ENCODE measurements around the gene GAS2. TPM values are rescaled to one million over a fixed set of nuclear protein-coding genes. Genes with fewer than 3 reads are reported as not detected.

GAS2 gene
- total RNA-seq, 2 donors from 2014 or later, result 0.95 TPM; not detected in 1

GRCh38 chr11:22626573-22627239 is 39.7 kb upstream of the GAS2 start:
- no peak for TF ChIP-seq CTCF (IDR thresholded peaks at IDR 0.05)
- Histone ChIP-seq H3K9me3 (no peaks in the 10 kb centered on the region), H3K4me3 (no peak overlapping the region), H3K36me3 (no peaks in the 10 kb centered on the region), H3K4me1 (ENCODE audit: control insufficient read depth in 1 of 2, low read depth in 2 of 2) (peaks cover 14 to 18% of the 10 kb centered on the region in 2 donors), H3K27me3 (replicated peaks; ENCODE audit: insufficient read depth) (no peaks in the 10 kb centered on the region), H3K27ac (peak overlapping the region in 1 of 2 donors; percentile 90)
- DNase-seq (ENCODE audit: low spot score) (no peak), ATAC-seq (ENCODE audit: insufficient number of reproducible peaks, low FRiP score, low read depth) (no peak)

- Histone ChIP-seq H3K27me3 (replicated peaks; ENCODE audit: insufficient read depth) (no peaks in the 10 kb centered on the region), H3K27ac (no peak overlapping the region), H3K4me3 (no peak overlapping the region), H3K4me1 (ENCODE audit: control insufficient read depth in 1 of 2, low read depth in 2 of 2) (peaks cover 14 to 18% of the 10 kb centered on the region in 2 donors), H3K36me3 (no peaks in the 10 kb centered on the region), H3K9me3 (no peaks in the 10 kb centered on the region)
- no peak for DNase-seq (ENCODE audit: low spot score)
- no peak for ATAC-seq (ENCODE audit: insufficient number of reproducible peaks, low FRiP score, low read depth)
- no peak for TF ChIP-seq CTCF (IDR thresholded peaks at IDR 0.05)
These were observed 39.0 kb upstream of the GAS2 start for GRCh38 chr11:22627421-22627820.

GRCh38 chr11:22633354-22633902 is 33.0 kb upstream of the GAS2 start:
- Histone ChIP-seq H3K9me3 (no peaks in the 10 kb centered on the region), H3K4me3 (no peak overlapping the region), H3K4me1 (ENCODE audit: control insufficient read depth in 1 of 2, low read depth in 2 of 2) (no peaks in the 10 kb centered on the region), H3K27ac (no peak overlapping the region), H3K36me3 (no peaks in the 10 kb centered on the region), H3K27me3 (replicated peaks; ENCODE audit: insufficient read depth) (no peaks in the 10 kb centered on the region)
- ATAC-seq (ENCODE audit: insufficient number of reproducible peaks, low FRiP score, low read depth), result no peak
- TF ChIP-seq CTCF (IDR thresholded peaks at IDR 0.05), result no peak
- no peak for DNase-seq (ENCODE audit: low spot score)

- no peak for TF ChIP-seq CTCF (IDR thresholded peaks at IDR 0.05)
- no peaks in the 10 kb centered on the region for H3K9me3 ChIP-seq
- H3K27me3 ChIP-seq (replicated peaks; ENCODE audit: insufficient read depth), result no peaks in the 10 kb centered on the region
- H3K27ac ChIP-seq, result no peak overlapping the region
- no peak for ATAC-seq (ENCODE audit: insufficient number of reproducible peaks, low FRiP score, low read depth)
- H3K36me3 ChIP-seq, result no peaks in the 10 kb centered on the region
- H3K4me1 ChIP-seq (ENCODE audit: control insufficient read depth in 1 of 2, low read depth in 2 of 2), result no peaks in the 10 kb centered on the region
- DNase-seq (ENCODE audit: low spot score), result no peak
- no peak overlapping the region for H3K4me3 ChIP-seq
These were observed 31.3 kb upstream of the GAS2 start for GRCh38 chr11:22634897-22635629.

GRCh38 chr11:22635689-22636088 is 30.7 kb upstream of the GAS2 start:
- H3K27me3 ChIP-seq (replicated peaks; ENCODE audit: insufficient read depth), result no peaks in the 10 kb centered on the region
- no peak for TF ChIP-seq CTCF (IDR thresholded peaks at IDR 0.05)
- H3K9me3 ChIP-seq, result no peaks in the 10 kb centered on the region
- no peak overlapping the region for H3K27ac ChIP-seq
- no peak overlapping the region for H3K4me3 ChIP-seq
- no peaks in the 10 kb centered on the region for H3K4me1 ChIP-seq (ENCODE audit: control insufficient read depth in 1 of 2, low read depth in 2 of 2)
- no peak for ATAC-seq (ENCODE audit: insufficient number of reproducible peaks, low FRiP score, low read depth)
- DNase-seq (ENCODE audit: low spot score), result no peak
- no peaks in the 10 kb centered on the region for H3K36me3 ChIP-seq
